ENCODE results near the gene SEMA3D. TPM values are rescaled to one million over a fixed set of nuclear protein-coding genes. Genes with fewer than 3 reads are reported as not detected.

The SEMA3D gene
- total and polyA plus RNA-seq, 4 donors: 0.18 to 1.2 (median 0.72) TPM

DNA sequence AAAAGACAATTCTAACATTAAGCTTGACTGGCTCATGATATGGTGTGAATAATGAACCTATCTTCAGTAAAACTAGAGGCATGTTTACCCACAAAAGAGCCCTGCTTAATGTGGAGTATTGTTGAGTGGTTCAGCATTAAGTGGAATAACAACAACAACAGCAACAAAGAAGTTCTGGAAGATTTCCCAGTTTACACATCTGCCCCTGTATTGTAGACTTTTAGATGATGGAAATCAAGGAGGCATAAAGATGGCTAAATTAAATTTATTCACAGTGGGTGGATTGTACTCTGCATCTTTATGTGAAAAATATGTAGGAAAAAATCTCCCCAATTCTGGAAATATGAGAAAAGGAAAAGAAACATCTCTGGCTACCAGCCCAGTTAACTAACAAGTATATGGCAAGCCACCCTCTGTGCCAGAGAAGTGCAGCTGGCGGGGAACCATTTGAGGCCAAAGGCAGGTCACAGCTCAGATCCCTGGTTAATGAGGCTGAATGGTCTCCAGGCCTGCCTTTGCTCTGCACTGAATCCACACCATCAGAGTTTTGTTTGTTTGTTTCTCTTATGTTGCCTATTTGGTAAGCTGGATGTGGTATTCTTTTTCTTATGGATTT lies 186.0 kb downstream of the SEMA3D start:
- TF ChIP-seq RAD21 (IDR thresholded peaks at IDR 0.05): no peak
- no peak for TF ChIP-seq CTCF (IDR thresholded peaks at IDR 0.05; ENCODE audit: low read depth, low read length, missing input control)
- H3K9ac ChIP-seq (ENCODE audit: low read depth in 1 of 2, low read length in 2 of 2): no peak overlapping the region
- H3K27me3 ChIP-seq (ENCODE audit: control insufficient read depth in 4 of 4, insufficient read depth in 4 of 4, low read length in 3 of 4): no peaks in the 10 kb centered on the region
- H3K4me3 ChIP-seq (ENCODE audit: low read depth in 1 of 3, low read length in 3 of 3): no peak overlapping the region
- H3K27ac ChIP-seq (ENCODE audit: low read depth in 1 of 2, low read length in 2 of 2): no peak overlapping the region
- H3K36me3 ChIP-seq (ENCODE audit: control insufficient read depth in 4 of 4, insufficient read depth in 3 of 4, low read depth in 1 of 4, low read length in 3 of 4): no peaks in the 10 kb centered on the region
- DNase-seq (ENCODE audit: low spot score): no peak
- H3K4me1 ChIP-seq (ENCODE audit: control insufficient read depth in 4 of 4, insufficient read depth in 4 of 4, low read length in 3 of 4): no peaks in the 10 kb centered on the region
- H3K9me3 ChIP-seq (ENCODE audit: control insufficient read depth in 4 of 4, low read length in 3 of 4): no peaks in the 10 kb centered on the region
- WGBS: 80% methylated on average over 1 of the region's 1 CpG

DNA sequence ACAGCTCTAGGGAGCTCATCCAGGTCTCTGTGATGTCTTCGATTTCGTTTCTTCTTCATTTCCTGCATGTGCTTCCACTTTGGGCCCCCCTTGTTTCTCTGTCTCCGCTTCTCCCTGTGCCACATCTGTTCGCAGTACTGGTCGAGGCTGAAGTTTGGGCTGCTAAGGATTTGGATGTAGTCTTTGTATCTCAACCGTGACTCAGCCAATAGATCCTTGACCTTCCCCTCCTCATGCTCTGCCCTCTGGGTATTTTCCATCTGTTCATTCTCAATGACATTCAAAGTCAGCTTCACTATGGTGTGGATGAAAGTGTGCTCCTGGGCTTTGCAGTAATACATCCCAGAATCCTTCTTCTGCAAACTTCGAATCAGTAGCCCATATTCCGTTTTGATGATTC lies 187.4 kb downstream of the SEMA3D start:
- DNase-seq (ENCODE audit: low spot score): no peak
- Histone ChIP-seq H3K4me3 (ENCODE audit: low read depth in 1 of 3, low read length in 3 of 3) (no peak overlapping the region), H3K27ac (ENCODE audit: low read depth in 1 of 2, low read length in 2 of 2) (no peak overlapping the region), H3K27me3 (ENCODE audit: control insufficient read depth in 4 of 4, insufficient read depth in 4 of 4, low read length in 3 of 4) (no peaks in the 10 kb centered on the region), H3K36me3 (ENCODE audit: control insufficient read depth in 4 of 4, insufficient read depth in 3 of 4, low read depth in 1 of 4, low read length in 3 of 4) (no peaks in the 10 kb centered on the region), H3K4me1 (ENCODE audit: control insufficient read depth in 4 of 4, insufficient read depth in 4 of 4, low read length in 3 of 4) (no peaks in the 10 kb centered on the region), H3K9me3 (ENCODE audit: control insufficient read depth in 4 of 4, low read length in 3 of 4) (no peaks in the 10 kb centered on the region), H3K9ac (ENCODE audit: low read depth in 1 of 2, low read length in 2 of 2) (no peak overlapping the region)
- TF ChIP-seq GABPA (IDR thresholded peaks at IDR 0.05 in 1 of 2, conservative IDR thresholded peaks at IDR 0.05 in 1 of 2) (no peak), RXRA (IDR thresholded peaks at IDR 0.05) (no peak), SP1 (IDR thresholded peaks at IDR 0.05) (no peak), JUND (IDR thresholded peaks at IDR 0.05) (no peak), YY1 (IDR thresholded peaks at IDR 0.05) (no peak), TAF1 (conservative IDR thresholded peaks at IDR 0.05) (no peak), ZBTB33 (IDR thresholded peaks at IDR 0.05) (no peak), FOXA2 (IDR thresholded peaks at IDR 0.05) (no peak), EGR1 (IDR thresholded peaks at IDR 0.05; ENCODE audit: low read depth in 2 of 2) (no peak)
- 79% methylated on average over 8 of the region's 8 CpGs for WGBS

GRCh38 chr7:84998665-84999064 lies 188.2 kb downstream of the SEMA3D start:
- Histone ChIP-seq H3K27ac (ENCODE audit: low read depth in 1 of 2, low read length in 2 of 2) (no peak overlapping the region), H3K9me3 (ENCODE audit: control insufficient read depth in 4 of 4, low read length in 3 of 4) (no peaks in the 10 kb centered on the region), H3K36me3 (ENCODE audit: control insufficient read depth in 4 of 4, insufficient read depth in 3 of 4, low read depth in 1 of 4, low read length in 3 of 4) (no peaks in the 10 kb centered on the region), H3K4me1 (ENCODE audit: control insufficient read depth in 4 of 4, insufficient read depth in 4 of 4, low read length in 3 of 4) (no peaks in the 10 kb centered on the region), H3K27me3 (ENCODE audit: control insufficient read depth in 4 of 4, insufficient read depth in 4 of 4, low read length in 3 of 4) (no peaks in the 10 kb centered on the region), H3K4me3 (ENCODE audit: low read depth in 1 of 3, low read length in 3 of 3) (no peak overlapping the region), H3K9ac (ENCODE audit: low read depth in 1 of 2, low read length in 2 of 2) (no peak overlapping the region)
- no peak for DNase-seq (ENCODE audit: low spot score)
- TF ChIP-seq FOXA2 (IDR thresholded peaks at IDR 0.05): no peak
- TF ChIP-seq ATF3 (IDR thresholded peaks at IDR 0.05): no peak
- TF ChIP-seq REST (IDR thresholded peaks at IDR 0.05): no peak
- TF ChIP-seq GABPA (IDR thresholded peaks at IDR 0.05 in 1 of 2, conservative IDR thresholded peaks at IDR 0.05 in 1 of 2): no peak
- TF ChIP-seq RXRA (IDR thresholded peaks at IDR 0.05): no peak
- no peak for TF ChIP-seq NR2F2 (IDR thresholded peaks at IDR 0.05)
- no peak for TF ChIP-seq RAD21 (IDR thresholded peaks at IDR 0.05)
- no peak for TF ChIP-seq ZBTB33 (IDR thresholded peaks at IDR 0.05)
- no peak for TF ChIP-seq SP1 (IDR thresholded peaks at IDR 0.05)
- no peak for TF ChIP-seq MAX (IDR thresholded peaks at IDR 0.05)

Measured in liver (tissue), 9 donors.